ENCODE results near the gene CASZ1.

Gene CASZ1

GRCh38 chr1:10674700-10675609, 121.5 kb downstream of the CASZ1 start:
- Histone ChIP-seq H3K9me3 (ENCODE audit: low read length) (no peaks in the 10 kb centered on the region), H3K4me3 (ENCODE audit: low read depth in 1 of 2, low read length in 2 of 2) (no peak overlapping the region), H3K27ac (ENCODE audit: low read depth, low read length) (peak overlapping the region; percentile 96), H3K36me3 (ENCODE audit: insufficient read depth, low read length) (no peaks in the 10 kb centered on the region), H3K4me1 (ENCODE audit: insufficient read depth, low read length) (peaks cover 94% of the 10 kb centered on the region), H3K27me3 (ENCODE audit: control insufficient read depth in 1 of 2, insufficient read depth in 2 of 2, low read length in 2 of 2) (no peaks in the 10 kb centered on the region), H3K9ac (ENCODE audit: low read length) (peak overlapping the region; percentile 39)

GRCh38 chr1:10674222-10674621, 122.2 kb downstream of the CASZ1 start:
- no peaks in the 10 kb centered on the region for H3K27me3 ChIP-seq (ENCODE audit: control insufficient read depth in 1 of 2, insufficient read depth in 2 of 2, low read length in 2 of 2)
- H3K4me3 ChIP-seq (ENCODE audit: low read depth in 1 of 2, low read length in 2 of 2) = no peak overlapping the region
- peak overlapping the region; percentile 39 for H3K9ac ChIP-seq (ENCODE audit: low read length)
- no peaks in the 10 kb centered on the region for H3K9me3 ChIP-seq (ENCODE audit: low read length)
- H3K4me1 ChIP-seq (ENCODE audit: insufficient read depth, low read length) = peaks cover 94% of the 10 kb centered on the region
- H3K27ac ChIP-seq (ENCODE audit: low read depth, low read length) = peak overlapping the region; percentile 96
- H3K36me3 ChIP-seq (ENCODE audit: insufficient read depth, low read length) = no peaks in the 10 kb centered on the region

- H3K36me3 ChIP-seq (ENCODE audit: insufficient read depth, low read length) = no peaks in the 10 kb centered on the region
- no peaks in the 10 kb centered on the region for H3K9me3 ChIP-seq (ENCODE audit: low read length)
- H3K4me1 ChIP-seq (ENCODE audit: insufficient read depth, low read length) = peaks cover 94% of the 10 kb centered on the region
- peak overlapping the region in 1 of 2 donors; percentile 17 for H3K4me3 ChIP-seq (ENCODE audit: low read depth in 1 of 2, low read length in 2 of 2)
- H3K9ac ChIP-seq (ENCODE audit: low read length) = peak overlapping the region; percentile 25
- H3K27me3 ChIP-seq (ENCODE audit: control insufficient read depth in 1 of 2, insufficient read depth in 2 of 2, low read length in 2 of 2) = no peaks in the 10 kb centered on the region
- peak overlapping the region; percentile 96 for H3K27ac ChIP-seq (ENCODE audit: low read depth, low read length)
These were observed 123.2 kb downstream of the CASZ1 start for GRCh38 chr1:10673109-10673711.

GRCh38 chr1:10672343-10673050, 123.9 kb downstream of the CASZ1 start:
- Histone ChIP-seq H3K9ac (ENCODE audit: low read length) (peak overlapping the region; percentile 21), H3K36me3 (ENCODE audit: insufficient read depth, low read length) (no peaks in the 10 kb centered on the region), H3K27ac (ENCODE audit: low read depth, low read length) (peak overlapping the region; percentile 96), H3K9me3 (ENCODE audit: low read length) (no peaks in the 10 kb centered on the region), H3K4me3 (ENCODE audit: low read depth in 1 of 2, low read length in 2 of 2) (peak overlapping the region in 1 of 2 donors; percentile 17), H3K4me1 (ENCODE audit: insufficient read depth, low read length) (peaks cover 90% of the 10 kb centered on the region), H3K27me3 (ENCODE audit: control insufficient read depth in 1 of 2, insufficient read depth in 2 of 2, low read length in 2 of 2) (no peaks in the 10 kb centered on the region)

GRCh38 chr1:10671622-10672342, 124.7 kb downstream of the CASZ1 start:
- Histone ChIP-seq H3K9me3 (ENCODE audit: low read length) (no peaks in the 10 kb centered on the region), H3K27ac (ENCODE audit: low read depth, low read length) (peak overlapping the region; percentile 96), H3K36me3 (ENCODE audit: insufficient read depth, low read length) (no peaks in the 10 kb centered on the region), H3K4me1 (ENCODE audit: insufficient read depth, low read length) (peaks cover 90% of the 10 kb centered on the region), H3K9ac (ENCODE audit: low read length) (no peak overlapping the region), H3K27me3 (ENCODE audit: control insufficient read depth in 1 of 2, insufficient read depth in 2 of 2, low read length in 2 of 2) (no peaks in the 10 kb centered on the region), H3K4me3 (ENCODE audit: low read depth in 1 of 2, low read length in 2 of 2) (no peak overlapping the region)

- Histone ChIP-seq H3K9me3 (ENCODE audit: low read length) (no peaks in the 10 kb centered on the region), H3K27me3 (ENCODE audit: control insufficient read depth in 1 of 2, insufficient read depth in 2 of 2, low read length in 2 of 2) (no peaks in the 10 kb centered on the region), H3K36me3 (ENCODE audit: insufficient read depth, low read length) (no peaks in the 10 kb centered on the region), H3K4me1 (ENCODE audit: insufficient read depth, low read length) (peaks cover 90% of the 10 kb centered on the region), H3K27ac (ENCODE audit: low read depth, low read length) (peak overlapping the region; percentile 87), H3K4me3 (ENCODE audit: low read depth in 1 of 2, low read length in 2 of 2) (no peak overlapping the region), H3K9ac (ENCODE audit: low read length) (no peak overlapping the region)
These were observed 125.4 kb downstream of the CASZ1 start for GRCh38 chr1:10671090-10671489.

GRCh38 chr1:10670190-10670589, 126.3 kb downstream of the CASZ1 start:
- no peaks in the 10 kb centered on the region for H3K27me3 ChIP-seq (ENCODE audit: control insufficient read depth in 1 of 2, insufficient read depth in 2 of 2, low read length in 2 of 2)
- H3K9ac ChIP-seq (ENCODE audit: low read length) = peak overlapping the region; percentile 20
- no peak overlapping the region for H3K4me3 ChIP-seq (ENCODE audit: low read depth in 1 of 2, low read length in 2 of 2)
- H3K27ac ChIP-seq (ENCODE audit: low read depth, low read length) = peak overlapping the region; percentile 87
- no peaks in the 10 kb centered on the region for H3K9me3 ChIP-seq (ENCODE audit: low read length)
- H3K36me3 ChIP-seq (ENCODE audit: insufficient read depth, low read length) = no peaks in the 10 kb centered on the region
- peaks cover 89% of the 10 kb centered on the region for H3K4me1 ChIP-seq (ENCODE audit: insufficient read depth, low read length)

GRCh38 chr1:10669570-10669969, 126.9 kb downstream of the CASZ1 start:
- Histone ChIP-seq H3K4me1 (ENCODE audit: insufficient read depth, low read length) (peaks cover 88% of the 10 kb centered on the region), H3K36me3 (ENCODE audit: insufficient read depth, low read length) (no peaks in the 10 kb centered on the region), H3K9me3 (ENCODE audit: low read length) (no peaks in the 10 kb centered on the region), H3K27ac (ENCODE audit: low read depth, low read length) (peak overlapping the region; percentile 87), H3K27me3 (ENCODE audit: control insufficient read depth in 1 of 2, insufficient read depth in 2 of 2, low read length in 2 of 2) (no peaks in the 10 kb centered on the region), H3K4me3 (ENCODE audit: low read depth in 1 of 2, low read length in 2 of 2) (no peak overlapping the region), H3K9ac (ENCODE audit: low read length) (peak overlapping the region; percentile 20)

GRCh38 chr1:10667861-10668761, 128.3 kb downstream of the CASZ1 start:
- Histone ChIP-seq H3K4me3 (ENCODE audit: low read depth in 1 of 2, low read length in 2 of 2) (no peak overlapping the region), H3K36me3 (ENCODE audit: insufficient read depth, low read length) (no peaks in the 10 kb centered on the region), H3K9ac (ENCODE audit: low read length) (peak overlapping the region; percentile 44), H3K27ac (ENCODE audit: low read depth, low read length) (peak overlapping the region; percentile 87), H3K4me1 (ENCODE audit: insufficient read depth, low read length) (peaks cover 83% of the 10 kb centered on the region), H3K27me3 (ENCODE audit: control insufficient read depth in 1 of 2, insufficient read depth in 2 of 2, low read length in 2 of 2) (no peaks in the 10 kb centered on the region), H3K9me3 (ENCODE audit: low read length) (no peaks in the 10 kb centered on the region)

All from muscle layer of colon (tissue), 2 donors.